Dedifferentiated amniotic fluid mesenchymal stem cell (primary cell): ENCODE data around the gene NDUFAF2.
A peak's percentile ranks its signal among the peaks of the same experiment; 100 is the strongest.
"Not testable (repeated sequence)": the region's sequence is repeated elsewhere in the genome, so short reads cannot be mapped to it uniquely, and the experiment has no call there.

Experiments
- DNase-seq: peaks from one replicate; pipeline ENCODE4 v3.0.0-alpha.2; 2016; ENCODE audit errors: extremely low spot score

The NDUFAF2 gene

GRCh38 chr5:60944904-60945812 lies at the start of gene NDUFAF2, which contains the start of gene ERCC8:
TSS of gene NDUFAF2 (plus strand) at chr5:60945205. CDS start at chr5:60945256, 51 bp downstream.
TSS of gene ERCC8 (minus strand) at chr5:60945070. CDS start at chr5:60945008, 62 bp downstream.
- DNase-seq = peak; percentile 94

GRCh38 chr5:60896991-60897390 lies 48.0 kb upstream of the NDUFAF2 start:
- DNase-seq = no peak

GRCh38 chr5:60903356-60903755 lies 41.6 kb upstream of the NDUFAF2 start:
- no peak for DNase-seq

- no peak for DNase-seq
Observed at GRCh38 chr5:60916646-60917045, 28.4 kb upstream of the NDUFAF2 start.

GRCh38 chr5:60918466-60918865 lies 26.5 kb upstream of the NDUFAF2 start:
- no peak for DNase-seq

GRCh38 chr5:60927450-60927849 lies 17.6 kb upstream of the NDUFAF2 start:
- DNase-seq = no peak

GRCh38 chr5:60929024-60929423 lies 16.0 kb upstream of the NDUFAF2 start:
- no peak for DNase-seq

GRCh38 chr5:60943624-60944023 lies 1.4 kb upstream of the NDUFAF2 start:
- no peak for DNase-seq

GRCh38 chr5:60945813-60946187 lies 795 bp downstream of the NDUFAF2 start:
- DNase-seq = peak; percentile 35

GRCh38 chr5:60948738-60949137 lies 3.7 kb downstream of the NDUFAF2 start:
- no peak for DNase-seq

- DNase-seq = no peak
Observed at GRCh38 chr5:60955239-60955638, 10.2 kb downstream of the NDUFAF2 start.

GRCh38 chr5:60958088-60958487 lies 13.1 kb downstream of the NDUFAF2 start:
- DNase-seq = no peak

GRCh38 chr5:60958712-60959111 lies 13.7 kb downstream of the NDUFAF2 start:
- DNase-seq = no peak

GRCh38 chr5:60959156-60959555 lies 14.2 kb downstream of the NDUFAF2 start:
- peak; percentile 52 for DNase-seq

- DNase-seq = peak; percentile 27
Observed at GRCh38 chr5:60960591-60960990, 15.6 kb downstream of the NDUFAF2 start.

- peak; percentile 59 for DNase-seq
Observed at GRCh38 chr5:60961685-60962084, 16.7 kb downstream of the NDUFAF2 start.

- no peak for DNase-seq
Observed at GRCh38 chr5:60972231-60972630, 27.2 kb downstream of the NDUFAF2 start.

GRCh38 chr5:60977956-60978737 lies 33.1 kb downstream of the NDUFAF2 start:
- DNase-seq = no peak

GRCh38 chr5:60978968-60979367 lies 34.0 kb downstream of the NDUFAF2 start:
- no peak for DNase-seq

- DNase-seq = no peak
Observed at GRCh38 chr5:60980511-60980910, 35.5 kb downstream of the NDUFAF2 start.

- not testable (repeated sequence) for DNase-seq
Observed at GRCh38 chr5:60982127-60982526, 37.1 kb downstream of the NDUFAF2 start.

- DNase-seq = no peak
Observed at GRCh38 chr5:60989790-60990189, 44.8 kb downstream of the NDUFAF2 start.

GRCh38 chr5:60992871-60993270 lies 47.9 kb downstream of the NDUFAF2 start:
- DNase-seq = no peak
